Activated CD8-positive, alpha-beta T cell treated with anti-CD3 and anti-CD28 coated beads, Interleukin-2, amount 10 ng/mL, durations not matched to agents 7 days and 5 days (primary cell): Measurements from ENCODE around the gene TSHZ1. TPM values are rescaled to one million over a fixed set of nuclear protein-coding genes. Genes with fewer than 3 reads are reported as not detected.

Experiments
- ATAC-seq: fragments of 150-1000 bp; cut with Tn5 transposase; one replicate; pipeline ENCODE4 v1.10.0; 2021; ENCODE audit warnings: moderate library complexity
- CTCF ChIA-PET: fragments of 350-600 bp; sonication (Branson Sonifier 250); formaldehyde crosslinking; loops from one replicate; lab custom pipeline; 2021; ENCODE audit warnings: antibody characterized with exemption; lab: Charles Lee
- POLR2A ChIA-PET: fragments of 350-600 bp; sonication (Branson Sonifier 250); formaldehyde crosslinking; loops from one replicate; lab custom pipeline; 2021; ENCODE audit warnings: antibody characterized with exemption; lab: Charles Lee
- DNase-seq: peaks from one replicate; pipeline ENCODE4 v3.0.0-alpha.2; 2020
- H3K27ac Mint-ChIP-seq: one replicate; pipeline ENCODE4 v1.8.0; 2021; ENCODE audit warnings: mild to moderate bottlenecking, mixed read lengths
- H3K27me3 Mint-ChIP-seq: one replicate; pipeline ENCODE4 v1.8.0; 2021; ENCODE audit warnings: low read depth, mixed read lengths
- H3K36me3 Mint-ChIP-seq: one replicate; pipeline ENCODE4 v1.8.0; 2021; ENCODE audit warnings: low read depth, mixed read lengths
- H3K4me1 Mint-ChIP-seq: one replicate; pipeline ENCODE4 v1.8.0; 2021; ENCODE audit warnings: low read depth, mixed read lengths
- H3K4me3 Mint-ChIP-seq: one replicate; pipeline ENCODE4 v1.8.0; 2021; ENCODE audit warnings: mild to moderate bottlenecking, mixed read lengths
- H3K9me3 Mint-ChIP-seq: one replicate; pipeline ENCODE4 v1.8.0; 2022; ENCODE audit warnings: mixed read lengths; ENCODE audit not compliant: insufficient read depth
- total RNA-seq, 2 experiments: library from RNA; stranded (reverse); gene quantifications; one replicate each; pipeline ENCODE4 v1.2.3, GENCODE V29; 2021

Gene TSHZ1
- total RNA-seq, 2 experiments from 2014 or later = 16.7 to 16.8 TPM

GRCh38 chr18:75169411-75169810 lies 41.2 kb upstream of the TSHZ1 start:
- H3K4me1 Mint-ChIP-seq = peaks cover 3% of the 10 kb centered on the region
- H3K9me3 Mint-ChIP-seq = no peaks in the 10 kb centered on the region
- ChIA-PET POLR2A (no interaction called here), CTCF (no interaction called here)
- no peak overlapping the region for H3K4me3 Mint-ChIP-seq
- H3K36me3 Mint-ChIP-seq = no peaks in the 10 kb centered on the region
- no peaks in the 10 kb centered on the region for H3K27me3 Mint-ChIP-seq
- DNase-seq (no peak), ATAC-seq (no peak)
- no peak overlapping the region for H3K27ac Mint-ChIP-seq

- no peak overlapping the region for H3K4me3 Mint-ChIP-seq
- H3K36me3 Mint-ChIP-seq = no peaks in the 10 kb centered on the region
- no peak for DNase-seq
- no peaks in the 10 kb centered on the region for H3K27me3 Mint-ChIP-seq
- no peak overlapping the region for H3K27ac Mint-ChIP-seq
- ATAC-seq = no peak
- H3K9me3 Mint-ChIP-seq = no peaks in the 10 kb centered on the region
- CTCF ChIA-PET = no interaction called here
- peaks cover 3% of the 10 kb centered on the region for H3K4me1 Mint-ChIP-seq
- POLR2A ChIA-PET = no interaction called here
These were observed 40.4 kb upstream of the TSHZ1 start for GRCh38 chr18:75170022-75170789.

GRCh38 chr18:75170916-75171315 lies 39.7 kb upstream of the TSHZ1 start:
- H3K4me1 Mint-ChIP-seq = peaks cover 3% of the 10 kb centered on the region
- H3K4me3 Mint-ChIP-seq = no peak overlapping the region
- H3K27ac Mint-ChIP-seq = no peak overlapping the region
- no peaks in the 10 kb centered on the region for H3K36me3 Mint-ChIP-seq
- DNase-seq (no peak), ATAC-seq (no peak)
- no peaks in the 10 kb centered on the region for H3K9me3 Mint-ChIP-seq
- H3K27me3 Mint-ChIP-seq = no peaks in the 10 kb centered on the region
- CTCF ChIA-PET = no interaction called here
- POLR2A ChIA-PET = no interaction called here

- ATAC-seq (no peak), DNase-seq (no peak)
- Mint-ChIP-seq H3K4me1 (peaks cover 3% of the 10 kb centered on the region), H3K27me3 (no peaks in the 10 kb centered on the region), H3K9me3 (no peaks in the 10 kb centered on the region), H3K27ac (no peak overlapping the region), H3K36me3 (no peaks in the 10 kb centered on the region), H3K4me3 (no peak overlapping the region)
- ChIA-PET POLR2A (no interaction called here), CTCF (no interaction called here)
These were observed 38.1 kb upstream of the TSHZ1 start for GRCh38 chr18:75172299-75173124.

GRCh38 chr18:75173125-75173432 lies 37.5 kb upstream of the TSHZ1 start:
- ATAC-seq = no peak
- no peaks in the 10 kb centered on the region for H3K9me3 Mint-ChIP-seq
- H3K27me3 Mint-ChIP-seq = no peaks in the 10 kb centered on the region
- DNase-seq = no peak
- no peak overlapping the region for H3K27ac Mint-ChIP-seq
- H3K36me3 Mint-ChIP-seq = no peaks in the 10 kb centered on the region
- H3K4me1 Mint-ChIP-seq = peaks cover 3% of the 10 kb centered on the region
- ChIA-PET POLR2A (no interaction called here), CTCF (no interaction called here)
- H3K4me3 Mint-ChIP-seq = no peak overlapping the region

- Mint-ChIP-seq H3K4me1 (peaks cover 3% of the 10 kb centered on the region), H3K9me3 (no peaks in the 10 kb centered on the region), H3K27ac (no peak overlapping the region), H3K4me3 (no peak overlapping the region), H3K36me3 (no peaks in the 10 kb centered on the region), H3K27me3 (no peaks in the 10 kb centered on the region)
- DNase-seq (no peak), ATAC-seq (no peak)
- POLR2A ChIA-PET = interaction anchor here (0.6 kb wide), 1 partner anchor 70 kb away, joined by 3 read pairs; no protein-coding TSS in a partner anchor
- CTCF ChIA-PET = no interaction called here
These were observed 36.9 kb upstream of the TSHZ1 start for GRCh38 chr18:75173738-75174137.

GRCh38 chr18:75176849-75177248 lies 33.7 kb upstream of the TSHZ1 start:
- Mint-ChIP-seq H3K27ac (no peak overlapping the region), H3K4me3 (no peak overlapping the region), H3K9me3 (no peaks in the 10 kb centered on the region), H3K4me1 (peaks cover 3% of the 10 kb centered on the region), H3K27me3 (no peaks in the 10 kb centered on the region), H3K36me3 (no peaks in the 10 kb centered on the region)
- CTCF ChIA-PET = no interaction called here
- ATAC-seq (no peak), DNase-seq (no peak)
- POLR2A ChIA-PET = no interaction called here

GRCh38 chr18:75178376-75178775 lies 32.2 kb upstream of the TSHZ1 start:
- Mint-ChIP-seq H3K36me3 (no peaks in the 10 kb centered on the region), H3K9me3 (no peaks in the 10 kb centered on the region), H3K27ac (no peak overlapping the region), H3K27me3 (no peaks in the 10 kb centered on the region), H3K4me1 (no peaks in the 10 kb centered on the region), H3K4me3 (no peak overlapping the region)
- ChIA-PET POLR2A (no interaction called here), CTCF (no interaction called here)
- DNase-seq (no peak), ATAC-seq (no peak)

- H3K36me3 Mint-ChIP-seq = no peaks in the 10 kb centered on the region
- CTCF ChIA-PET = no interaction called here
- H3K9me3 Mint-ChIP-seq = no peaks in the 10 kb centered on the region
- no peak for ATAC-seq
- no peak overlapping the region for H3K4me3 Mint-ChIP-seq
- DNase-seq = no peak
- no peaks in the 10 kb centered on the region for H3K4me1 Mint-ChIP-seq
- no peaks in the 10 kb centered on the region for H3K27me3 Mint-ChIP-seq
- POLR2A ChIA-PET = no interaction called here
- H3K27ac Mint-ChIP-seq = no peak overlapping the region
These were observed 30.6 kb upstream of the TSHZ1 start for GRCh38 chr18:75179819-75180600.

- Mint-ChIP-seq H3K27me3 (no peaks in the 10 kb centered on the region), H3K4me3 (no peak overlapping the region), H3K27ac (no peak overlapping the region), H3K9me3 (no peaks in the 10 kb centered on the region), H3K36me3 (no peaks in the 10 kb centered on the region), H3K4me1 (no peaks in the 10 kb centered on the region)
- ATAC-seq (no peak), DNase-seq (no peak)
- CTCF ChIA-PET = no interaction called here
- POLR2A ChIA-PET = no interaction called here
These were observed 27.1 kb upstream of the TSHZ1 start for GRCh38 chr18:75183524-75183923.

GRCh38 chr18:75183973-75184493 lies 26.6 kb upstream of the TSHZ1 start:
- POLR2A ChIA-PET = no interaction called here
- no peaks in the 10 kb centered on the region for H3K9me3 Mint-ChIP-seq
- H3K4me3 Mint-ChIP-seq = no peak overlapping the region
- H3K27ac Mint-ChIP-seq = no peak overlapping the region
- no peaks in the 10 kb centered on the region for H3K4me1 Mint-ChIP-seq
- DNase-seq (no peak), ATAC-seq (no peak)
- no peaks in the 10 kb centered on the region for H3K27me3 Mint-ChIP-seq
- H3K36me3 Mint-ChIP-seq = no peaks in the 10 kb centered on the region
- CTCF ChIA-PET = no interaction called here

GRCh38 chr18:75185460-75185859 lies 25.1 kb upstream of the TSHZ1 start:
- Mint-ChIP-seq H3K27ac (no peak overlapping the region), H3K4me3 (no peak overlapping the region), H3K27me3 (no peaks in the 10 kb centered on the region), H3K36me3 (no peaks in the 10 kb centered on the region), H3K4me1 (no peaks in the 10 kb centered on the region), H3K9me3 (no peaks in the 10 kb centered on the region)
- POLR2A ChIA-PET = interaction anchor here (0.8 kb wide), 1 partner anchor 129 kb away, joined by 3 read pairs; no protein-coding TSS in a partner anchor
- no peak for DNase-seq
- no peak for ATAC-seq
- CTCF ChIA-PET = no interaction called here
